ENCODE data around the gene AMH. TPM values are rescaled to one million over a fixed set of nuclear protein-coding genes. Genes with fewer than 3 reads are reported as not detected.

The AMH gene
- polyA plus RNA-seq, 1 experiment = 0.66 TPM

DNA sequence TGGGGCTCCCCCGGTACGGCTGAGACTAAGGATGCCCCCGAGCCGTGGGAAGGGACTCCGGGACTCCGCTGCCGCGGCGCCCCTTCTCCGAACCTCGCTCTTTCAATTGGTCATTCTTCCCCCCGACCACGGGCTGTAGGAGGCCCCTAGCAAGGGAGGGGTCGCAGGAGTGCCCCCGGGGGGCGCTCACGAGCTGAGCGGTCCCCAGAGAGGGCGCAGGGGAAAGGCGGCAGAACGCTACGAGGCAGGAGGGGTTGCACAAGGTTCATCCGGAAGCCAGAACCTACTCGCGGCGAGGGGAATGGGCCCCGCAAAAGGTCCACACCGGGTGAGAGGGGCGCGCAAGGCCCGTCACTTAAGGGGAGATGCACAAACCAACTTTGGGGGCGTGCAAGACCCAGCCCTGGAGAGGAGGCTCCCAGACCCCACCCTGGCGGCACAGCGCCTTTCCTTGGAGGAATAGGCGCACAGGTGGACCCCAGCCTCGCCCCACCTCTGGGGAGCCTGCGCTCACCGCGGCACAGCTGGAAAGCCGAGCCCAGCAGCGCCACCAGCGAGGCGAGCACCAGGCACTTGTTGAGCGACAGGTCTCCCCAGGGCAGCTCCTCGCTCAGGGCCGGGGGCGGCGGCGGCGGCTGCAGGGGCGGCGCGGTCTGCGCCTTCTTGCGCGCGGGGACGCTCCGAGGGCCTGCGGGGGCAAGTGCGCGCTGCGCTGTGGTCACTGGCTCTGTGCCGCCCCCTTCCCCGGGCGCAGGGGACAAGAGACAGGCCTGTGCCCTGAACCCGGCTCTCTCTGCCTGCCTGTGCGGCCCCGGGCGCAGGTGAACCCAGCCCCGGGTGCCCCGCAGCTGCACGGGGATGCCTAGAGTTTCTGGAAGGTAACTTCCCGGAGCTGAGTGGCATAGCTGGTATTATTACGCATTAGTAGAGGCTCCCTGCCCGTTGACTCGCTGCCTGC is 4.3 kb downstream of the AMH start:
- TF ChIP-seq, protein P1, sequence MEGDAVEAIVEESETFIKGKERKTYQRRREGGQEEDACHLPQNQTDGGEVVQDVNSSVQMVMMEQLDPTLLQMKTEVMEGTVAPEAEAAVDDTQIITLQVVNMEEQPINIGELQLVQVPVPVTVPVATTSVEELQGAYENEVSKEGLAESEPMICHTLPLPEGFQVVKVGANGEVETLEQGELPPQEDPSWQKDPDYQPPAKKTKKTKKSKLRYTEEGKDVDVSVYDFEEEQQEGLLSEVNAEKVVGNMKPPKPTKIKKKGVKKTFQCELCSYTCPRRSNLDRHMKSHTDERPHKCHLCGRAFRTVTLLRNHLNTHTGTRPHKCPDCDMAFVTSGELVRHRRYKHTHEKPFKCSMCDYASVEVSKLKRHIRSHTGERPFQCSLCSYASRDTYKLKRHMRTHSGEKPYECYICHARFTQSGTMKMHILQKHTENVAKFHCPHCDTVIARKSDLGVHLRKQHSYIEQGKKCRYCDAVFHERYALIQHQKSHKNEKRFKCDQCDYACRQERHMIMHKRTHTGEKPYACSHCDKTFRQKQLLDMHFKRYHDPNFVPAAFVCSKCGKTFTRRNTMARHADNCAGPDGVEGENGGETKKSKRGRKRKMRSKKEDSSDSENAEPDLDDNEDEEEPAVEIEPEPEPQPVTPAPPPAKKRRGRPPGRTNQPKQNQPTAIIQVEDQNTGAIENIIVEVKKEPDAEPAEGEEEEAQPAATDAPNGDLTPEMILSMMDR (IDR thresholded peaks at IDR 0.05; ENCODE audit: insufficient read depth, low read depth, low read length) = 0 out of 2 replicates have a peak, but pooled peaks have one; percentile 14
- CTCF ChIA-PET = interaction anchor here (0.9 to 1.4 kb wide), 4 partner anchors 9 to 18 kb away, joined by 3 to 5 read pairs (median 4); partner anchors contain the start of gene PLEKHJ1
- Histone ChIP-seq H3K27me3 (ENCODE audit: control insufficient read depth, insufficient read depth, low read length) (peaks cover 14% of the 10 kb centered on the region), H3K4me3 (ENCODE audit: low read depth, low read length) (no peak overlapping the region), H3K36me3 (ENCODE audit: control insufficient read depth, insufficient read depth, low read length) (peaks cover 4% of the 10 kb centered on the region; the same call in 1 of the 2 replicates)
- DNase-seq (ENCODE audit: low read depth) = no peak
- POLR2A ChIA-PET = no interaction called here

DNA sequence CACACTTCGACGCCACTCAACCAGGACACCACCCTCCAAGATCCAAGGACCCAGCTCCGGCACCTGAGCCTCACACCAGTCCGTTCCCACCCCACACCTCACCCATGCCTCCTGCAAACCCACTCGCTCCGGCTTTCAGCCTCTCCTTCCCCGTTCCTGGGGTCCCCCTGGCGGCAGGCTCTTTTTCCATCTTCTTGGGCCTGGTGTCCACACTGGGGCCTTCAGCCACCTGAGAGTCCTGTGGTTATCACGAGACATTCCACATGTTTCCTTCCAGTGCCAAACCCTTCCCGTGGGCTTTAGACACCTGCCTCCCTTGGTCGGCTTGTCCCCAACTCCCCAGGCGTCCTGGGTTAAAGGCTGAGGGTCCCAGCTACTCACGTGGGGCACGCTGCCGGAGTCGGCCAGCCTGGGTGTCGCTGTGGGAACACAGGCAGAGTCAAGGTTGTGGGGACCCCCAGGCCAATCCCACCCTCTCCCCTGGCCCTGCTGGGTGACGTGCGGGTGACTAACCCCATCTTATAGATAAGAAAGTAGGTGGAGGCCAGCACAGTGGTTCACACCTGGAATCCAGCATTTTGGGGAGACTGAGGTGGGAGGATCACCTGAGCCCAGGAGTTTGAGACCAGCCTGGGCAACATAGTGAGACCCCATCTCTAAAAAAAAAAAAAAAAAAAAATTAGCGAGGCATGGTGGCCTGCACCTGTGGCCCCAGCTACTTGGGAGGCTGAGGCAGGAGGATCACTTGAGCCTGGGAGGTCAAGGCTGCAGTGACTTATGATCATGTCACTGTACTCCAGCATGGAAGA is 5.1 kb downstream of the AMH start:
- H3K36me3 ChIP-seq (ENCODE audit: control insufficient read depth, insufficient read depth, low read length) = no peaks in the 10 kb centered on the region
- CTCF ChIA-PET = interaction anchor here (0.9 to 1.6 kb wide), 4 partner anchors 15 to 19 kb away, joined by 3 to 4 read pairs (median 3); partner anchors contain the start of gene PLEKHJ1
- H3K27me3 ChIP-seq (ENCODE audit: control insufficient read depth, insufficient read depth, low read length) = peaks cover 14% of the 10 kb centered on the region
- no peak overlapping the region for H3K4me3 ChIP-seq (ENCODE audit: low read depth, low read length)
- POLR2A ChIA-PET = no interaction called here
- TF ChIP-seq, protein P1 (IDR thresholded peaks at IDR 0.05; ENCODE audit: insufficient read depth, low read depth, low read length) = peak; percentile 50
- no peak for DNase-seq (ENCODE audit: low read depth)

DNA sequence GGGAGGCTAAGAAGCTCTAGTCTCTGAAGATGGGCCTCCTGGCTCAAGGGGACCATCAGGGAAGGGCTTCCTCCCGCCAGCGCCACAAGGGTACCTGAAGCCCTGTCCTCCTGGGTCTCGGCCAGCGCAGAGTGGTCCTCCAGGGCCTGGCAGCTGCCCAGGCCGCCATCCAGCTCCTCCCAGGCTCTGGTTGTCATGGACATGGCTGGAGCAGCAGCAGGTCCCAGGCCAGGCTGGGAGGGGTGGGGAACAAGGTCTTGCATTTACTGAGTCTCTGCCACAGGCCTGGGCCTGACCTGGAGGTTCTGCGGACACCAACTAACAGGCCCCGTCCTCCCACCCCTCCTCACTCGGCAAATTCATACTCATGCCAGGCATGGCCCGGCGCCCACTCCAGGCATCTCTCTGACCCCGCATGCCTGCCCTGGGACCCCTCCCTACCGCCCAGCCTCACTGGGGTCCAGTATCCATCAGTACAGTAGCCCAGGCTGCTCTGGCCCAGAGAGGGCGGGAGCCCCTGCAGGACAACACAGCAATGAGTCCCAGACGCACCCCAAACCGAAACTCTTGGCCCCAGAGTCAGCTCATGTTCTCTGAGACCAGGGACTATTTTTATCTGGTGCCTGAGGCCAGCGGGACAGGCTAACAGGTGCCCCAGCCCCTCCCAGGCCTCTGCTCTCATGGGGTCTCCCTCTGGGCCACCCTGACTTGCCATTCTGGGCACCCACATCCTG is 6.2 kb downstream of the AMH start:
- Histone ChIP-seq H3K36me3 (ENCODE audit: control insufficient read depth, insufficient read depth, low read length) (no peaks in the 10 kb centered on the region), H3K4me3 (ENCODE audit: low read depth, low read length) (no peak overlapping the region), H3K27me3 (ENCODE audit: control insufficient read depth, insufficient read depth, low read length) (peaks cover 14% of the 10 kb centered on the region)
- ChIA-PET CTCF (interaction anchor here (0.6 to 1.6 kb wide), 2 partner anchors 18 to 71 kb away, joined by 3 read pairs; no protein-coding TSS in a partner anchor), POLR2A (no interaction called here)
- TF ChIP-seq, protein P1 (IDR thresholded peaks at IDR 0.05; ENCODE audit: insufficient read depth, low read depth, low read length) = no peak
- no peak for DNase-seq (ENCODE audit: low read depth)

DNA sequence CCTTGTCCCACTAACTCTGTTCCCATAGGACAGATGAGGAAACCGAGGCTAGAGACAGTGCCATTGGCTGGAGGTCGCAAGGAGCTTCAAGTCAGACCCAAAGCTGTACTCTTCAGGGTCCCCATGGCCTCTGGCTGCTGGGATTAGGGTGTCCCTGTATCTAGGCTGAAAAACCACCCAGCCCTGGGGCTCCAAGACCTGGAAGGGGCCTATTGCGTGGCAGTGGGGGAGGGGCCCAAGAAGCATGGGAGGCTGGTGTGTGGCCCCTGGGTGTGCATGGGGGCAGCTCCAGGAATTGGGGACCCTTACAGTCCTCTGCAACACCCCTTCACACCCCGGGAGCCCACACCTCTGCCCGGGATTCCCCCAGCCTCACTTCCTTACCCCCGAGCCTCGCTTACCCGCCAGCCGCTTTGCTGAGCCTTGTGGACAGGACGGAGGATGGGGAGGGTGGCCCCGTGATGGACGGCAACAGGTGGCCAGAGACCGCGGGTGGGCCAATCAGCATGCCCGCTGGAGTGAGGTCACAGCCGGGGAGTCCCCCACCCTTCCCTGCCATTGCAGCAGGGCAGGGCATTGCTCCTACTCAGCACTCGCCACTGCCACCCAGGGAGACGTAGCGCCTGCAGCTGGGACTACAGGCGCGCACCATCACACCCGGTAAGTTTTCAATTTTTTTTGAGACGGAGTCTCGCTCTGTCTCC is 7.0 kb downstream of the AMH start, which contains the start of gene JSRP1:
TSS of gene JSRP1 (minus strand) at position 436 of the 704 bp plus-strand sequence. CDS start 1,103 bp downstream, outside the sequence.
- Histone ChIP-seq H3K27me3 (ENCODE audit: control insufficient read depth, insufficient read depth, low read length) (peaks cover 14% of the 10 kb centered on the region), H3K4me3 (ENCODE audit: low read depth, low read length) (no peak within 1 kb of the TSS), H3K36me3 (ENCODE audit: control insufficient read depth, insufficient read depth, low read length) (no peaks in the 10 kb centered on the region)
- DNase-seq (ENCODE audit: low read depth) = no peak
- TF ChIP-seq, protein P1 (IDR thresholded peaks at IDR 0.05; ENCODE audit: insufficient read depth, low read depth, low read length) = no peak
- POLR2A ChIA-PET = no interaction called here
- CTCF ChIA-PET = interaction anchor here (1.6 kb wide), 1 partner anchor 18 kb away, joined by 3 read pairs; no protein-coding TSS in a partner anchor

Measured in BJ (cell line).